ENCODE results near the gene PEAR1.

PEAR1 gene

DNA sequence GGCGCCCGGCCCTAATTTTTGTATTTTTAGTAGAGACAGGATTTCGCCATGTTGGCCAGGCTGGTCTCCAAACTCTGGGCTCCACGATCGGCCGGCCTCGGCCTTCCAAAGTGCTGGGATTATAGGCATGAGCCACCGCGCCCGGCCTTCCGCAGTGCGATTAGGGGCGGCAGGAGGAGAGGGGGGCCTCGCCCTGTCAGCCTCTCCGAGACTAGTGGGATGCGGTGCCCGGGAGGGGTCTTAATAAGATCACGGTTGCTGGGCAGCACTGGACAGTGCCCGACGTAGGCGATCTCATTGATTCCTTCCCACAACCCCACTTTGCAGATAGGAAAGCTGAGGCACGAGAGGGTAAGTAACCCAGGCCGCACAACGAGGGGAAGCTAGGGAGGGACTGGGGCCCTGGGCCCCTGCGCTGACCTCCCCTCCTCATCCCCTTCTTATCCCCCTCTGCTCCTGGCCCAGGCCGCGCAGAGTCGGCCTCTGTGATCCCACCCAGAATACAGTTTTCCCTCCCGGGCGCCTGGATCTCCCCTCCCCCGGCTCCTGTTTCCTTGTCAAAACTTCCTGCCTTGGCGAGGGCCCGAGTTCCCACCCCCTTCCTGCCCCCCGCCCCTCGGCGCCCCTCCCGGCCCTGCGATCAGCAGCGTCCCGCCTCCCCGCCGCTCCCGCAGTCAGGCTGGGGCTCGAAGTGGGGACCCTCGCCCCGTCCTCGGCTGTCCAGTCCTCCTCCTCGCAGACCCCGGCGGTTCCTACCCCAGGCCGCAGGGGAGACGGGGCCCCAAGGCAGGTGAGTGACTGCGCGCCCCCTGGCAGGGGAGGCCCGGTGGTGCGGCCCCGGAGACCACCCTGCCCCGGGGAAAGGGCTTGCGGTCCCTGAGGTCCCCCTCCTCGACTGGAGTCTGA lies at the start of gene PEAR1:
Gene PEAR1, plus strand, starts transcription at position 671 of the 906 bp plus-strand sequence. CDS start 10,209 bp downstream, outside the sequence.
- no peak for TF ChIP-seq CTCF (IDR thresholded peaks at IDR 0.05; ENCODE audit: extremely low read depth, insufficient read depth, missing control alignments)
- DNase-seq (ENCODE audit: low spot score), result no peak
- in situ Hi-C loops (cut with MboI; ENCODE audit: low pct_unique_long_range_greater_than_20kb, low sequenced_read_pairs, unreplicated experiment), result no loop called here

- no peak for TF ChIP-seq CTCF (IDR thresholded peaks at IDR 0.05; ENCODE audit: extremely low read depth, insufficient read depth, missing control alignments)
- peak; percentile 17 for DNase-seq (ENCODE audit: low spot score)
- in situ Hi-C loops (cut with MboI; ENCODE audit: low pct_unique_long_range_greater_than_20kb, low sequenced_read_pairs, unreplicated experiment), result no loop called here
Measured at GRCh38 chr1:156844102-156844501, 49.4 kb upstream of the PEAR1 start.

DNA sequence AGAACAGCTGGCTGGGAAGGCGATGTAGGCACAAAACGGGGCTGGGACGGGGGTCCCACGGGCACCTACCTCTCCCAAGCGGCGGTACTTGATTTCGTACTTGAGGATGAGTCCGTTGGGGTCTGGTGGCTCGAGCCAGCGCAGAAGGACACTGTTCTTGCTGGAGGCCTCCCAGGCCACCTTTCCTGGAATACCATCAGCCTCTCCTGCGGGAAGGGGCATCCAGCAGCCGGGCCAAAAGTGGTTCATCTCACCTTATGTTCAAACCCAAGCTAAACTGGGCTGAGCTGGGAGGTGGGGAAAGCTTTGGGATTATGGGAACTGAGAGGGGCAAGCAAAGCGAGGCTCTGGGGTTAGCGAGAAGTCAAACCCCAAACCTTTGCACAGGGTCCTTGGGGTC lies 48.9 kb upstream of the PEAR1 start:
- in situ Hi-C loops (cut with MboI; ENCODE audit: low pct_unique_long_range_greater_than_20kb, low sequenced_read_pairs, unreplicated experiment), result no loop called here
- no peak for TF ChIP-seq CTCF (IDR thresholded peaks at IDR 0.05; ENCODE audit: extremely low read depth, insufficient read depth, missing control alignments)
- DNase-seq (ENCODE audit: low spot score), result peak; percentile 20

- no peak for TF ChIP-seq CTCF (IDR thresholded peaks at IDR 0.05; ENCODE audit: extremely low read depth, insufficient read depth, missing control alignments)
- in situ Hi-C loops (cut with MboI; ENCODE audit: low pct_unique_long_range_greater_than_20kb, low sequenced_read_pairs, unreplicated experiment), result no loop called here
- peak; percentile 48 for DNase-seq (ENCODE audit: low spot score)
Measured at GRCh38 chr1:156845055-156845952, 48.2 kb upstream of the PEAR1 start.

GRCh38 chr1:156845953-156846545 lies 47.5 kb upstream of the PEAR1 start:
- no peak for TF ChIP-seq CTCF (IDR thresholded peaks at IDR 0.05; ENCODE audit: extremely low read depth, insufficient read depth, missing control alignments)
- in situ Hi-C loops (cut with MboI; ENCODE audit: low pct_unique_long_range_greater_than_20kb, low sequenced_read_pairs, unreplicated experiment), result no loop called here

GRCh38 chr1:156846643-156847042 lies 46.9 kb upstream of the PEAR1 start:
- in situ Hi-C loops (cut with MboI; ENCODE audit: low pct_unique_long_range_greater_than_20kb, low sequenced_read_pairs, unreplicated experiment), result no loop called here
- DNase-seq (ENCODE audit: low spot score), result peak; percentile 17
- TF ChIP-seq CTCF (IDR thresholded peaks at IDR 0.05; ENCODE audit: extremely low read depth, insufficient read depth, missing control alignments), result no peak

More at GRCh38 chr1:156845953-156846545, 47.5 kb upstream of the PEAR1 start:
- peak; percentile 24 for DNase-seq (ENCODE audit: low spot score)
